Sigmoid colon (tissue), 4 donors: ENCODE results near the gene APOL6.

Experiments
- CTCF ChIP-seq, 4 experiments: fragments of 450-650 bp in 3 of 4; fragments of 200-600 bp in 1 of 4; IDR thresholded peaks; one replicate each; pipeline ENCODE4 v1.5.1; 2016 to 2019; ENCODE audit warnings: antibody characterized with exemption in 4 of 4, mild to moderate bottlenecking in 3 of 4, moderate library complexity in 2 of 4
- POLR2A ChIP-seq, 2 donors: fragments of 450-650 bp; IDR thresholded peaks; one replicate each; pipeline ENCODE4 v1.6.1; 2016; ENCODE audit warnings: antibody characterized with exemption in 2 of 2, mild to moderate bottlenecking in 2 of 2, moderate library complexity in 2 of 2
- POLR2AphosphoS5 ChIP-seq, 4 donors: sonication (generic); formaldehyde crosslinking; IDR thresholded peaks; one replicate each; pipeline ENCODE4 v1.6.1; 2017; ENCODE audit warnings: antibody characterized with exemption in 4 of 4

GRCh38 chr22:35624547-35624946 is 23.7 kb upstream of the APOL6 start:
- TF ChIP-seq CTCF (IDR thresholded peaks at IDR 0.05) (no peak), POLR2AphosphoS5 (IDR thresholded peaks at IDR 0.05) (no peak), POLR2A (IDR thresholded peaks at IDR 0.05) (no peak)
